IPS-NIHi11 (cell line): ENCODE results near the gene GTF3C2.
A peak's percentile ranks its signal among the peaks of the same experiment; 100 is the strongest.
"Not testable (repeated sequence)": the region's sequence is repeated elsewhere in the genome, so short reads cannot be mapped to it uniquely, and the experiment has no call there.

Source experiments
- DNase-seq: peaks from one replicate; pipeline ENCODE4 v3.0.0; 2012; ENCODE audit warnings: mixed read lengths, low spot score

GTF3C2 gene

DNA sequence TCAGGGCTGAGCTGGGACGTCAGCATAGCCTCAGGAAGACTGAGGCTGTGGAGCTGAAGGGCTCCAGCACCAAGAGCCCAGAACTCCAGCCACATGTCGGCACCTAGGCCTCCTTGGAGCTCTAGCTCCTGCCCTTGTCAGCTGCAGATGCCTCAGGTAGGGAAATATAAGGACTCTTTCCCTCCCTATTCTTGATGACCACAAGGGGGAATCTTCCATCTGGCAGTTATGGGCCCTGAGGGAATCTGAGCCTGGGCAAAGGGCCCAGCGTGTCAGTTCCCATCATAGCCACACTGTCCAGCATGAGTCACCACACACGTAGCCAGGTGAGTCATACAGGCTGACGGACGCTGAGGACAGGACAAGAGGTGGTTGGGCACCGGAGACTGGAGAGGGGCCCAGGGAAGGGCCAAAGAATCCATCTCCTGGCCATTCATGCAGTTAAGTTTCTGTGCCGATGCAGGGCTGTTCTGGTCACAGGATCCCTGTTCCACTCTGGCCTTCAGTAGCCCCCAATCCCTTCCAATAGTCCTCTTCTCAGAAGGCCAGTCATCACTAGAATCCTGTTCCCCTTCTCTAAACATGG is 35.5 kb downstream of the GTF3C2 start:
- DNase-seq = peak; percentile 71

GRCh38 chr2:27319839-27320238 is 36.7 kb downstream of the GTF3C2 start:
- DNase-seq = not testable (repeated sequence)

DNA sequence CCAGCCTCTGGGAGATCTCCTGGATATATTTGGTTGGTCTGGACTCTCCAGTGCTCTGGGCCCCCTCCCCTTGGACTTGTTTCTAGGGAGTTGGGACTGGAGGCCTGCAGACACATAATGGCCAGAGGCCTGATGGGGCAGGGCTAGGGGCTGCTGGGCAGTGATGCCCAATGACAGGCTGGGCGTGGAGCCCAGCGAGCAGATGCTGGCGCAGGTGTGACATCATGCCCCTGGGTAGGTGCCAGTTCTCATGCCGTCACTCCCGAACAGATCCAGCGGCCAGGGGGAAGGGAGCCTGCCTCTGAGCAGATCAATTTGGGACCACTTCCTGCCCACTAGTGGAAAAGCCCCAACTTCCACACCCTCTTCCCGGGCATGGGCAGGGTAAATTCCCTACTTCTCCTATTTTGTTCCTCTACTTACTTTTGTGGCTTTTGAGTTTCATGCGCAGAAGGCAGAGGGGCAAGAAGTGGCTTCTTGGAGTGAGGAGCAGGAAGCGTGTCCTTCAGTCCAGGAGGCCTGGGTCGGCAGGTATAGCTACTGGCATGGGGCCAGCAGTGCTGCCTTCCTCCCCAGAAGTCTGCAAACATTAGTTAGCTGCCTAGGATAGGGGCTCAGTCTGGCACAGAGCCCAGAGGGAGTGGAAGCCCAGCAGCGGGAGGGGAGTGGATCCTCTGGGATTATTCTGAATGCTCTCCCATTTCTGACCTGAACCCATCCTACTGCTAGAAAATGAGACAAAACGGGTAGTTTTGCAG is 39.7 kb downstream of the GTF3C2 start:
- DNase-seq = no peak

DNA sequence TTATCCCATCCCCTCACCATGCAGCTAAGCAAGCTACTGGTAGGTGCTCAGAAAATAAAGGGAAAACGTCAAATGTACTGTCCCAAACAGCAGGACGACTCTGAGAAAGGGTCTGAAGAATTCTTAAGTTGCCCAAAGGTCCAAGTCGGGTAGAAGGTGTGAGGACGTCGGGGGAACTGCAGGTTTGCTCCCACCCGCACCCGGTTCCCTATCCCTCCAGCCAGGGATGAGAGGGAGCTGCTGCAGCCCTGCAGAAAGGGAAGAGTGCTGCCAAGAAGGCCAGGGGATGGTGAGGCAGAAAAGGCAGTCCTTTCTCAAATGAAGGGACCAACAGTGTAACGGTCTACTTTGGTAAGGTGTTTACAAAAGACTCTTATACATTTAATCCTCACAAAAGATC is 41.4 kb downstream of the GTF3C2 start:
- no peak for DNase-seq

DNA sequence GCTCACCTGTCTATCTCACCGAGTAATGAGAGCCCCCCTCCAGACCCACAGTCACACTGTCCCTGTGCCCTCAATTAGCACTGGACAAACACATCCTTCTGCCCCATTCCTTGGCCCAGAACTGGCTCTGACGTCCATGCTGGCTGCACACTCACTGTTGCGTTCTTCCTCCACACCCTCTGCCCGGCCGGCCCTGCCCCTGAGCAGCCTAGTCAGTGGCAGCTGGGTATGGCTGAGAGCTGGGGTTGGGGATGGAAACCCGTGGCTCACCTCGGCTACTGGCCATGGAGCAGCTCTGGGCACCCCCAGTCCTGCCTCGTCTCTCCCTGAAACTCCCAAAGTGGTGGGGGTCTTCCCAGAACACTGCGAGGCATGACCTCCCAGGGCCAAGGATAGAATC is 41.9 kb downstream of the GTF3C2 start:
- DNase-seq = no peak

GRCh38 chr2:27313882-27314645 is 42.5 kb downstream of the GTF3C2 start:
- DNase-seq = no peak

GRCh38 chr2:27312152-27312551 is 44.4 kb downstream of the GTF3C2 start:
- no peak for DNase-seq

DNA sequence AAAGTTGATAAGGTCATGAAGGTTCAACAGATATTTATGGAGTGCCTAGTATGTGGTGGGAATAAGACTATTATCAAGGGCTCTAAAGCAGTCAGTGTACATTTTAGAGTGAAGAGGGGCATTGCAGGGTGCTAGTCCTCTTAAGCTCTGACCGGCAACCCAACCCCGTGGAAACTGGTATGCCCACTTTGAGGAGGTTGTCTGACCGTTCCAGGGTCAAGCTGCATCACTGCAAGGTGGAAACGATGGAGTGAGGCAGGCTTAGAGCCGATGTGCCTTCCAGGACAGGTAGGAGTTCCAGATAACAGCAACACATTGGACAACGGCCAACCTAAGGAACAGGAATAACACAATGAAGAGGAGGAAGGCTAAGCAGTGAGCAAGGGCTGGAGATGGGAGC is 46.9 kb downstream of the GTF3C2 start:
- no peak for DNase-seq

- DNase-seq = peak; percentile 83
These were observed 48.1 kb downstream of the GTF3C2 start, which contains the start of gene UCN for GRCh38 chr2:27308359-27308881. Gene UCN, minus strand, starts transcription at chr2:27308445. Its CDS starts 550 bp downstream, at chr2:27307895.

GRCh38 chr2:27307545-27308358 is 48.8 kb downstream of the GTF3C2 start:
- DNase-seq = peak; percentile 55

DNA sequence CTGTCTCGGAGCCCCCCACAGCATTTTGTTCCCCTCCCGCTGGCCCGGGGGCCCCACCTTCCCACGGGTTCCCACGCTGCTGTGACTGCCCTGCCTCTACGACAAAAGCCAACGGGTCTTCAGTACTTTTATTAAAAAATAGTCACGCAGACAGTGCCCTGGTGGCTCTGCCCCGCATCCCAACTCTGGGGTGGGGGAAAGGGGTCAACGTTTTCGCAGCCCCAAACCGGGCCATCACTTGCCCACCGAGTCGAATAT is 49.3 kb downstream of the GTF3C2 start:
- DNase-seq = no peak

GRCh38 chr2:27306573-27307286 is 49.8 kb downstream of the GTF3C2 start:
- peak; percentile 29 for DNase-seq

DNA sequence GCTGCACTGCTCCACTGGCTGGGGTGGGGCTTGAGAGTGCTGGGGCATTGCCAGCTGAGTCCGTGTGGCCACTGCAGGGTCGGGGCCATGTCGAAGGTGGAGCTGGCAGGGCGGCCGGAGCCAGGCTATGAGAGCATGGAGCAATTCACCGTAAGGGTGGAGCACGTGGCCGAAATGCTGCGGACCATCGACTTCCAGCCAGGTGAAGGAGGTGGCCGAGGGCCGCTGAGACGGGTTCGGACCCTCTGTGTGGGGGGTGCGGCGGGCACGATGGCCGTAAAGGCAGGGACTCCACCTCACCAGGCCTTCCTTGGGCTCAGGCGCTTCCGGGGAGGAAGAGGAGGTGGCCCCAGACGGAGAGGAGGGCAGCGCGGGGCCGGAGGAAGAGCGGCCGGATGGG is 50.4 kb downstream of the GTF3C2 start:
- no peak for DNase-seq

DNA sequence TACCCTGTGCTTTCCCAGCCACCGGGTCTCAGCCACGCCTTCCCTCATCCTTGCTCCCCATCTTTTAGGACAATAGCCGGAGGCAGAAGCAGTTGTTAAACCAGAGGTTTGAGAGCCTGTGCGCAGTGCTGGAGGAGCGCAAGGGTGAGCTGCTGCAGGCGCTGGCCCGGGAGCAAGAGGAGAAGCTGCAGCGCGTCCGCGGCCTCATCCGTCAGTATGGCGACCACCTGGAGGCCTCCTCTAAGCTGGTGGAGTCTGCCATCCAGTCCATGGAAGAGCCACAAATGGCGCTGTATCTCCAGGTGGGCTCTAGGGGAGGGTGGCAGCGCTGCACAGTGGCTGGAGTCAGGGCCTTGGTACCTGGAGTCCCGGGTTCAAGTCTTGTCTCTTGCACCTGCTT is 51.0 kb downstream of the GTF3C2 start:
- DNase-seq = no peak

GRCh38 chr2:27304488-27305240 is 51.9 kb downstream of the GTF3C2 start:
- no peak for DNase-seq

- DNase-seq = peak; percentile 67
These were observed 53.2 kb downstream of the GTF3C2 start for GRCh38 chr2:27303093-27304025.

DNA sequence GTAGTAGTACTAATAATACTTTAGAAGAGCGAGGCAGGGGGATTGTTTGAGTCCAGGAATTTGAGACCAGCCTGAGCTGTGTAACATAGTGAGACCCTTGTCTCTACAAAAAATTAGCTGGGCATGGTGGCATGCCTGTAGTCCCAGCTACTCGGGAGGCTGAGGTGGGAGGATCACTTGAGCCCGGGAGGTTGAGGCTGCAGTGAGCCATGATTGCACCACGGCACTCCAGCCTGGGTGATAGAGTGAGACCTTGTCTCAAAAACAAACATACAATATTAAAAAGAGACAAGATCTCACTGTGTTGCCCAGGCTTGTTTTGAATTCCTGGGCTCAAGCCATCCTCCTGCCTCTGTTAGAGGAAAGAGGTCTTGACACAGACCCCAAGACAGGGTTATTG is 56.0 kb downstream of the GTF3C2 start:
- DNase-seq = not testable (repeated sequence)

GRCh38 chr2:27298391-27299080 is 58.0 kb downstream of the GTF3C2 start:
- no peak for DNase-seq

DNA sequence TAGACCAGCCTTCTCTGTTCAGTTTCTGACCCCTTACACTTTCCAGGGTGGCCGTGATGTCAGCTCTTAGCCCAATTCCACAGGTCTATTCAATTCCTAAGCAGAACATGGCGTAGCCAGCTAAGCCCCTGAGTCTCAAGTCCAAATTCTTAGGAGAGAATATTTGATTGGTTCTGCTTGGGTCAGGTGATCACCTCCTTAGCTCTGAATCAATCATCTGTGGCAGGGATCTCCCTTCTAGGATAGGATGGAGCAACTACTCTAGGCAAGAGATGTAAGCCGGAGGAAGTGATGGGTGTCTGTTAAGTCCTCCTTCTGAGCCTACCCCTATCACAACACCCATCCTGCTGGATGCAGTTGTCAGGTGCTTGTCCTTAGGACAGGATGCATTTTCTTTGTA is 59.4 kb downstream of the GTF3C2 start:
- DNase-seq = no peak
